HepG2 (cell line): ENCODE results near the gene BIVM. TPM values are rescaled to one million over a fixed set of nuclear protein-coding genes. Genes with fewer than 3 reads are reported as not detected.

Experiments used
- CSRNP1 ChIP-seq: sonication (generic); formaldehyde crosslinking; IDR thresholded peaks from 2 replicates; pipeline ENCODE4 v1.8.1; 2023; ENCODE audit warnings: mild to moderate bottlenecking, missing genetic modification reagents
- HMGXB3 ChIP-seq: sonication (generic); formaldehyde crosslinking; IDR thresholded peaks from 2 replicates; pipeline ENCODE4 v1.4.0; 2020; ENCODE audit warnings: missing genetic modification reagents, borderline replicate concordance
- IRX3 ChIP-seq: sonication (generic); formaldehyde crosslinking; IDR thresholded peaks from 2 replicates; pipeline ENCODE4 v1.8.1; 2023; ENCODE audit warnings: mild to moderate bottlenecking, low read depth, missing genetic modification reagents, borderline replicate concordance
- MAF1 ChIP-seq: sonication (generic); formaldehyde crosslinking; IDR thresholded peaks from 2 replicates; pipeline ENCODE4 v1.5.0; 2020; ENCODE audit warnings: missing genetic modification reagents, borderline replicate concordance
- MLXIP ChIP-seq: sonication (generic); formaldehyde crosslinking; IDR thresholded peaks from 2 replicates; pipeline ENCODE4 v1.9.0; 2021; ENCODE audit warnings: missing genetic modification reagents, borderline replicate concordance
- ZBTB42 ChIP-seq: sonication (generic); formaldehyde crosslinking; IDR thresholded peaks from 2 replicates; pipeline ENCODE4 v1.5.0; 2020; ENCODE audit warnings: mild to moderate bottlenecking, missing genetic modification reagents
- ZFP36 ChIP-seq: fragments of 150-350 bp; IDR thresholded peaks from 2 replicates; pipeline ENCODE4 v1.6.1; 2018; ENCODE audit warnings: borderline replicate concordance, low read length, low read depth; ENCODE audit not compliant: partially characterized antibody
- ZNF224 ChIP-seq: sonication (generic); formaldehyde crosslinking; IDR thresholded peaks from 2 replicates; pipeline ENCODE4 v1.5.0; 2020; ENCODE audit warnings: mild to moderate bottlenecking, missing genetic modification reagents
- ZNF552 ChIP-seq: sonication (generic); formaldehyde crosslinking; IDR thresholded peaks from 2 replicates; pipeline ENCODE4 v1.9.0; 2022; ENCODE audit warnings: missing genetic modification reagents, mild to moderate bottlenecking, borderline replicate concordance
- ZNF710 ChIP-seq: sonication (generic); formaldehyde crosslinking; IDR thresholded peaks from 2 replicates; pipeline ENCODE4 v1.5.0; 2020; ENCODE audit warnings: mild to moderate bottlenecking, missing genetic modification reagents, borderline replicate concordance
- ZNF784 ChIP-seq: sonication (generic); formaldehyde crosslinking; IDR thresholded peaks from 2 replicates; pipeline ENCODE4 v1.5.1; 2020; ENCODE audit warnings: missing genetic modification reagents, mild to moderate bottlenecking, borderline replicate concordance
- ZSCAN5A ChIP-seq: sonication (generic); formaldehyde crosslinking; IDR thresholded peaks from 2 replicates; pipeline ENCODE4 v1.8.0; 2022; ENCODE audit warnings: mild to moderate bottlenecking, missing genetic modification reagents, borderline replicate concordance
- polyA plus RNA-seq, 8 experiments: library from polyadenylated mRNA; depleted of rRNA in 3 of 8; stranded (reverse) in 7 of 8; unstranded in 1 of 8; fragments of >200 nt; fragmentation: Illumina TruSeq in 4 of 8; extraction: Trizol in 4 of 8; gene quantifications; 2 replicates each; pipeline versions ENCODE4 v1.2.1 to v1.2.3, GENCODE V29; 2011 to 2016; ENCODE audit warnings: low read depth in 4 of 8, missing spikeins in 1 of 8, mixed read lengths in 1 of 8; ENCODE audit not compliant: insufficient read depth in 1 of 8
- total RNA-seq, 5 experiments: library from RNA; depleted of rRNA; stranded (reverse); fragments of >200 nt; fragmentation: Illumina TruSeq; extraction: Trizol; gene quantifications; 2 replicates each; pipeline ENCODE4 v1.2.3, GENCODE V29; 2016; ENCODE audit warnings: low read depth in 1 of 5

The BIVM gene
- total and polyA plus RNA-seq, 2 of the 13 experiments (the other 11 are each of a cell fraction or from before 2014, with no cell fraction given): 10.4 to 15.8 TPM

GRCh38 chr13:102770435-102770834 is 28.5 kb upstream of the BIVM start (continued):
- TF ChIP-seq CSRNP1 (CRISPR knock-in tag) (peak; percentile 39; the same call in 1 of the 2 replicates), ZNF224 (CRISPR knock-in tag) (no peak), ZBTB42 (CRISPR knock-in tag) (no peak), MAF1 (CRISPR knock-in tag) (no peak), ZNF710 (CRISPR knock-in tag) (no peak), ZNF552 (CRISPR knock-in tag) (no peak), ZNF784 (CRISPR knock-in tag) (no peak), HMGXB3 (CRISPR knock-in tag) (no peak), MLXIP (CRISPR knock-in tag) (no peak), ZFP36 (no peak), IRX3 (no peak), ZSCAN5A (no peak)
